Measurements from ENCODE around the gene TCF7.
A peak's percentile ranks its signal among the peaks of the same experiment; 100 is the strongest.

TCF7 gene

DNA sequence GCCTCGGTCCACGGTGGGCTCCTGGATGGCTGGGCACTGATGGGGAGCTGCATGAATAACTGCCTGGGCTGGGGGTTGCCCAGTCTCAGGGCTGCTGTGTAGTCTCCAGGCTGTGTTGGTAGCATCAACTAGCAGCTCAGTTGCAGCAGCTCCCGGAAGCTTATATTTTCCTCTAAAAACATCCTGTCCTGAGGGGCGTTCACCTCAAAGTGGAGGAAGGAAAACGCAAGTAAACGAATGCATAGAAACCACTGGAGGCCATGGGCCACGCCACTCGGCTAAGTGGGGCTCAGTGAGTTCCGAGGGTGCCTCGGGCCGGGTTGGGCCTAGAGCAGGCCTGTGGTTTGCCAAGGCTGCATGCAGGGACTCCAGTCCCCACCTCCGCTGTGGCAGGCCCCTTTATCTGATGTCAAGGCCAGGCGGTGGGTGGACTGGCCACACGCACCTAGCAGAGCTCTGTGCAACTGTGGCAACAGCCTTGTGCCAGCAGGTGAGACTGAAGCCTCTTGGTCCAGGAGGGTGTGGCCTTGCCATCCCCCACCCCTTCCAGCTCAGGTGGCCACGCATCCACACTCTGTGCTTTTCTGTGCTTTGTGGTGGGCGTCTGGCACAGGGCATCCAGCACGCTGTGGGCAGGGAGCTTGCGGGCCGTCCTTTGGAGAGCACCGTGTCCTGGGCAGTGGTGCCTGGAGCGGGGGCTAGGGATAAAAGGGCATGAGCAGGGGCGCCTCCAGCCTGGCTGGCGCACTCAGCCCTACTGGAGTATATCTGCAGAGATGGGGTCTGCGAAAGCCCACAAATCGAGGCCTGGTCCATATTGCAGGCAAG, 15.1 kb downstream of the TCF7 start:
- DNase-seq (ENCODE audit: extremely low read depth in 1 of 2, low read depth in 1 of 2), result no peak

GRCh38 chr5:134130239-134130945, 15.9 kb downstream of the TCF7 start:
- no peak for DNase-seq (ENCODE audit: extremely low read depth in 1 of 2, low read depth in 1 of 2)

- no peak for DNase-seq (ENCODE audit: extremely low read depth in 1 of 2, low read depth in 1 of 2)
These were observed 16.7 kb downstream of the TCF7 start for GRCh38 chr5:134131165-134131564.

GRCh38 chr5:134131578-134132350, 17.3 kb downstream of the TCF7 start:
- no peak for DNase-seq (ENCODE audit: extremely low read depth in 1 of 2, low read depth in 1 of 2)

DNA sequence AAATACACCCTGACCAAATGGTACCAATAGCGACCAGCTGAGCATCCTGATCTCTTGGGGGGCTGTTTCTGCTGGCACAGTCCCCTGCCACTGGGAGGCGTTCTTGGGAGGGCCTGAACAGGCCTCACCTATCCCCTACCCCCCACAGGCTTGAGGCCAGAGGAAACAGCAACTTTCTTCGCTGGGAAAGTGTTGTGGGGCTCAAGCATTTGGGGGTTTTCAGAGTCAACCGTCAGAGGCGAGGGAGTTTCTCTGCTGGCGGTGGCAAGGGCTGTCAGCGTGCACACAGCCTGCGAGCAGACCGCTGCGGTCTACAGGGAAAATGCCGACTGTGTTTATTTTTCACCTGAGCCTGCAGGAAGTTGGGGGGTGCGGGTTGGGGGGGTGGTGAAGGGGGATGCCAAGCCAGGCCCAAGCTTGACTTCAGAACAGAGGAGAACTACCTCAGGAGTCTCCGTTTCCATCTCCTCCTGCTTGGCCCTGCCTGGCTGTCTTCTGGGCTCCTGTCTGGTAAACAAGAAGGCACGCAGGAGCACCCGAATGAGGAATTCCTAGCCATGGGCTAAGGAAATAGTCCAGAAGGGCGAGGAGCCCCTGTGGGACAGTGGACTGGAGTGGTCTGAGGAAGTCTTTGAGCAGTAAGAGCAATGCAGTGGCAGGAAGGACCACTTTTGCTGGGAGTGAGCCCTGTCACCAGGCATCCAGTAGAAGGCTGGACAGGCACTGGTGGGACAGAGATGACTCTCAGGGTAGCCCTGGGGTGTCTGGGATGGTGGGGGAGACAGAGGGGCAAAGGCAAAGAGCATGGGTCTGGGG, 18.1 kb downstream of the TCF7 start:
- DNase-seq (ENCODE audit: extremely low read depth in 1 of 2, low read depth in 1 of 2), result peak; percentile 62 to 75

- DNase-seq (ENCODE audit: extremely low read depth in 1 of 2, low read depth in 1 of 2), result no peak
These were observed 18.9 kb downstream of the TCF7 start for GRCh38 chr5:134133188-134133994.

DNA sequence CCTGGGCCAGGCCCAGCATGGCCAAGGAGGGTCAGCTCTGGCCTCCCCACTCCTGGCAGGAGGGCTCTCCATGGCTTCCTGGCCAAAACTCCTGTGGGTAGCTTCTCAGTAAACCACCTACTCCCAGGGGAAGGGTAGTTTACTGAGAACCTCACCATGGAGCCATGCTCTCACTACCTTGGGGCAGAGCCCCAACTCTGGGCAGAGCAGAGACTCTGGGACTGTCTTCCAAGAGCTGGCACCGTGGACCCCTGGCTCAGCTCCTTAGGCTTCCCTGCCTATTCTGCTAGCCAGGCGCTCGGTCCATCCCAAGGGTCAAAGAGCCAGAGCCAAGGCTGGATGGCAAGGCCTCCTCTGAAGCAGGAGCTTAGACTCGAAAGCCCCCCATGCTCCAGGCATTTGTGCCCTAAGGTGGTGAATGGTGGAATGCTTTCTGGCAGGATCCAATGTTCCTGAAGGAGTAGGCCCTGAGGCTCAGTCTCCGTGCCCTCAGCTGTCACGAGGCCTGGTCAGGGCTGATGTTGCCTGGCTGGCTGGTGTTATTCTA, 19.6 kb downstream of the TCF7 start:
- DNase-seq (ENCODE audit: extremely low read depth in 1 of 2, low read depth in 1 of 2), result no peak

- DNase-seq (ENCODE audit: extremely low read depth in 1 of 2, low read depth in 1 of 2), result no peak
These were observed 20.7 kb downstream of the TCF7 start for GRCh38 chr5:134135091-134135655.

DNA sequence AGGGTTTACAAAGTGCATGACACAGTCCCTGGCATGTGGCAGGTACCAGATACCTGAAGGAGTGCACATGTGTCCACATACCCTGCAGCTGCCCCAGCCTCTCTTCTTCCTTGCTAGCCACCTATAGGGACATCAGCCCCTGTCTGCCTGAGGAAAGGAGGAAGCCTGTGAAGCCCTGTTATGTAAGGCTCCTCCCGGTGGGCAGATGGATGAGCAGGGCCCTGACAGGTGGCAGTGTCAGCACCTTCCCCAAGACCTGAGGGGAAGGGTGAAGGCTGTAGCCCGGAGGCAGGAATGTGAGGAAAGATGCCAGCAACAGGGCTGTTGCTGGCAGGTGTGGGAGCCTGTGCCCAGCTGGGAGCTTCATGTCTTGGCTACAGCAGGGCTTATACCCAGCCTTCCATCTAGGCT, 21.7 kb downstream of the TCF7 start:
- no peak for DNase-seq (ENCODE audit: extremely low read depth in 1 of 2, low read depth in 1 of 2)

DNA sequence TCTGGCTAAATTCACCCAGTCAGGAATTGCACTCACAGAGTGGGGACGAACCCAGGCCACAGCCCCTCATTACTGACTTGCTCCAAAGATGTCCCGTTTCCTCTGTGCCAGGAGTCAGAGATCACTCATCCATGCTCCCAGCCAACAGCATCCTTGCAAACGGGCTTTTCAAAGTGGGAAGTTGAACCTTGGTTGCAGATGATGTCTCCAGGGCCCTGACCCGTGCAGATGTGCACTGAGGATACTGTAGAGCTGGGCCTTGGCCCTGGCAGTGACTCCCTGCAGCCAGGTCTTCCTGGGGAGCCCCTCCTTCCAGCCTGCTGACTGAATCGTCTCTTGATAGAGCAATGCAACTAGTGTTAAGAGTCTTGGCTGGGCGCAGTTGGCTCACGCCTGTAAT, 22.3 kb downstream of the TCF7 start:
- no peak for DNase-seq (ENCODE audit: extremely low read depth in 1 of 2, low read depth in 1 of 2)

GRCh38 chr5:134138416-134139376, 24.2 kb downstream of the TCF7 start:
- no peak for DNase-seq (ENCODE audit: extremely low read depth in 1 of 2, low read depth in 1 of 2)

DNA sequence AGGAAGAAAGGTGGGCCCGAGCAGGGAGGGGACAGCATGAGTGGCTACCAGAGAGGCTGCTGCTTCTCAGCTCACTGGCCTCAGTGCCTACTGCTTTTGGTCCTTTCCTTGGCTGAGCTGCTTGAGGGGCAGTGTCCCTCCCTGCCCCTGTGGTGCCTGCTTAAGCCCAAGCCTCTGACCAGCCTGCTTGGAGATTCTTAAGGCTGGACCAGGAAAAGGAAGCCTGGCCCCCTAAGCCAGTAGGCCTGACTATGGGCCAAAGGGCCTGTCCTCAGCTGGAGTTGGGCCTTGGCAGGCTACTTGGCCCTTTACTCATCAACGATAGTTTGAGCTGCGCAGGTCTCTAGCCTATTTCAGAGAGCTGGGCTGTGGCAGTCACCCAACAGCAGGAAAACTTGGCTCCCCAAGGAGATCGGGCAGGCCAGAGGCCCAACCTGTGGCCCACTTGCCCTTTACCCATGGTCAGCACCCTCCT, 24.9 kb downstream of the TCF7 start:
- no peak for DNase-seq (ENCODE audit: extremely low read depth in 1 of 2, low read depth in 1 of 2)

DNA sequence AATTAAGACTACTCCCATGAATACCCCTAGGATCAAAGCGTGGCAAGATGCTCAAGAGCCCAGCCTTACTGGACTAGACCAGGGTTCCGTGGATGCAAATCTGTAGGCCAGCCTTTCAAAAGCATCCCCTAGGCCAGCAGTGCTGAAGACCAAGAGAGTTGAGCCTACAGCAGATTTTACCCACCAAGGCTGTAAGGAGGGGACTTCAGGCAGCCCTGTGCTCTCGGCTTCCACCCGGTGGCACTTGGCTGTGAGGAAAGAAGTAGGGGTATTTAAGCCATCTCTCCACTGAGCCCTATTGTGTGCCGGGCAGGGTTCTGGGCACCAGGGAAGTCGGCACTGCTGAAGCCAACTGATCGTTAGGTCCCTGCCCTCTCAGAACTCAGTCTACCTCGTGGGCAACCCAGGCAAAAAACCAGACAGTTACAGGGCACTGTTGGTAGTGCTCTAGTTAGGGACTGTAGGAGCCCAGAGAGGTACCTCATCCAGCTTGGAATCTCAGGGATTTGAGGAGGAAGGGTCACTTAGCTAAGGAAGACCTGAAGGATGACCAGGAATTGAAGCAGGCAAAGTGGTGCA, 25.5 kb downstream of the TCF7 start:
- DNase-seq (ENCODE audit: extremely low read depth in 1 of 2, low read depth in 1 of 2), result no peak

GRCh38 chr5:134140530-134141201, 26.2 kb downstream of the TCF7 start:
- no peak for DNase-seq (ENCODE audit: extremely low read depth in 1 of 2, low read depth in 1 of 2)

DNA sequence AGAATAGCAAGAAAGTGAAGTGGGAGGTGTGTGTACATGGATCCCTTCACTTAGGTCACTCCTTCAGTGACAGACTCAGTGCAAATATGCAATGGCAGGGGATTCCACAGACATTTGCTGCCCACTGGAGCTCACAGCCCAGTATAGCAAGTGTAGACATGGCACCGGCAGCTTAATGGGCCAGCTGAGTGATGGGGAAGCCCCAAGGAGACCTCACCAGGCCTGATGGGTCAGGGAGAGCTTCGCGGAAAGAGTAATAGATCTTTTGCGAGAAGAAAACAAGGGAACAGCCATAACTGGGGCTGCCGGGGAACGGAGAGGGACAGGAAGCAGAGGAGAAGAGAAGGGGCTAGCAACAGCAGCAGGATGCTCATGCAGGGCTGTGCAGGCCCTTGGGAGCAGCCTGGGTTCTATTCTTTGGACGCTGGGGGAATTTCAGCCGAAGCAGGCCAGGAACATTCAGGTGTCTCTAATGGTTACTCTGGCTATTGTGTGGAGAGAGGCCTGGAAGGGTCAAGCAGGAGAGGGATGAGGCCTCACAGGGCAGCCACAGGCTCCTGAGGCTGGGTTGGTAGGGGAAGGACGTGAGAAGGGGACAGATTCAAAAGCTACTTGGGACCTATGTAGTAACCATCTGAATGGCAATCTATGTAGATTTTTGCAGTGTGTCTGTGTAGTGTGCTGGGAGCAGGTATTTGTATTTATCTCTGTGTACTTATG, 27.0 kb downstream of the TCF7 start:
- no peak for DNase-seq (ENCODE audit: extremely low read depth in 1 of 2, low read depth in 1 of 2)

DNA sequence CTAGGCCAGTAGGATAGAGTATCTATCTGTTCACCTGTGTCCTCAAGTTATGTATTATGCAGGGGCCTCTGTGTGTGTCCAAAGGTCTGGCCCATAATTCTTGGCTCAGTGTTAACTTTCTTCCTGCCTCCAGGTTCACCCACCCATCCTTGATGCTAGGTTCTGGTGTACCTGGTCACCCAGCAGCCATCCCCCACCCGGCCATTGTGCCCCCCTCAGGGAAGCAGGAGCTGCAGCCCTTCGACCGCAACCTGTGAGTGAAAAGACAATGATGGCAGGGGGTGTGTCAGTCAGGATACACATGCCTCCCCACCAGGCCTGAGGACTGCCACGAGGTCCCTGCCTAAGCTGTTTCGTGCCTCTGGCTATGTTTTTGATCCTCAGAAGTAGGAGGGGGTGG, 27.6 kb downstream of the TCF7 start:
- no peak for DNase-seq (ENCODE audit: extremely low read depth in 1 of 2, low read depth in 1 of 2)

Data from activated CD8-positive, alpha-beta memory T cell treated with anti-CD3 and anti-CD28 coated beads for 1 hour (primary cell).